ENCODE data around the gene GYG2.

DNA sequence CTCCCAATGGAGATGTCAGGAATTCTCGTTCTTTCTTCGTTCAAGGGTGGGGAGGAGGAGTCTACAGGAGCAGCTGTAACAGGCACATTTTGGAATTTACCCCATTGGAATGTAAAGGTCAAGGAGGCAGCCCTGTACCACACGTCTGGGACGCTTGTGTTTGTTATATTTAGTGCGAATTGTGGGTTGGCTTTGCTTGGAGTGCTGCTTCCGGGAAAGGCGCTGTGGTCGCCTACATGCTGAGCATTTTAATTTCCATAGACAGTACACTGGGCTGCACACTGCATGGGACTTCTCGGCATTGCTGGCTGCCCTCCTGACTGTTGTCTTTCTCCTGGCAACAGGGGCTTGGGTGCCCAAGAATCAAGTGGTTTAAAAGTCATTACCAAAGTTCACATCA lies 12.8 kb downstream of the GYG2 start:
- no peak for TF ChIP-seq GATA2 (IDR thresholded peaks at IDR 0.05; ENCODE audit: low read depth, low read length)
- TF ChIP-seq GATA3 (IDR thresholded peaks at IDR 0.05; ENCODE audit: low read depth, low read length) = no peak

All from SH-SY5Y (cell line).